H1 (cell line): Measurements from ENCODE around the gene FAM227B. TPM values are rescaled to one million over a fixed set of nuclear protein-coding genes. Genes with fewer than 3 reads are reported as not detected.

Source experiments
- CTCF ChIA-PET: fragments of 300-600 bp; sonication (Branson Sonifier 250); formaldehyde crosslinking; loops from one replicate; lab custom pipeline; 2021; ENCODE audit not compliant: partially characterized antibody; lab: Charles Lee
- POLR2A ChIA-PET: fragments of 300-600 bp; sonication (Branson Sonifier 250); formaldehyde crosslinking; loops from one replicate; lab custom pipeline; 2021; ENCODE audit warnings: inconsistent platforms; ENCODE audit not compliant: partially characterized antibody; lab: Charles Lee
- DNase-seq, 2 experiments: peaks; one replicate each; pipeline versions ENCODE4 v3.0.0 to v3.0.0-alpha.2; 2010 to 2022; ENCODE audit warnings: low spot score in 2 of 2, low read depth in 1 of 2, mixed read lengths in 1 of 2
- FAIRE-seq: peaks from 2 replicates; lab custom pipeline; 2011; peaks lifted over from hg19 to GRCh38; lab: Jason Lieb, UNC
- H2AFZ ChIP-seq: 2 replicates; pipeline ENCODE4 v1.8.1; 2012; ENCODE audit warnings: low read length, inconsistent platforms
- H2AK5ac ChIP-seq: 2 replicates; pipeline ENCODE4 v1.6.1; 2013; ENCODE audit warnings: low read depth, low read length
- H2BK120ac ChIP-seq: replicated peaks from 2 replicates; pipeline ENCODE3; 2013; ENCODE audit warnings: low read depth, low read length, inconsistent platforms
- H2BK12ac ChIP-seq: 2 replicates; pipeline ENCODE4 v1.6.1; 2013; ENCODE audit warnings: low read depth, low read length
- H2BK15ac ChIP-seq: 2 replicates; pipeline ENCODE4 v1.6.1; 2013; ENCODE audit warnings: low read length
- H2BK20ac ChIP-seq: 2 replicates; pipeline ENCODE4 v1.6.1; 2013; ENCODE audit warnings: low read length
- H2BK5ac ChIP-seq: 2 replicates; pipeline ENCODE4 v1.6.1; 2013; ENCODE audit warnings: low read depth, low read length
- H3K14ac ChIP-seq: 2 replicates; pipeline ENCODE4 v1.6.1; 2013; ENCODE audit warnings: inconsistent platforms; ENCODE audit not compliant: insufficient read length
- H3K18ac ChIP-seq: 2 replicates; pipeline ENCODE4 v1.6.1; 2013; ENCODE audit warnings: low read length; ENCODE audit errors: extremely low read depth
- H3K23ac ChIP-seq: 2 replicates; pipeline ENCODE4 v1.6.1; 2013; ENCODE audit warnings: inconsistent platforms; ENCODE audit not compliant: insufficient read length
- H3K23me2 ChIP-seq: 2 replicates; pipeline ENCODE4 v1.6.1; 2013; ENCODE audit warnings: low read depth, low read length
- H3K27ac ChIP-seq: 2 replicates; pipeline ENCODE4 v1.6.1; 2011; ENCODE audit warnings: low read depth, low read length, inconsistent platforms
- H3K27me3 ChIP-seq, 4 experiments: replicated peaks in 1 of 4; 1 replicate in 1 of 4; 2 replicates in 3 of 4; pipeline versions ENCODE4 v1.6.1 to v1.8.1; 2011 to 2013; ENCODE audit warnings: low read length in 3 of 4, mild to moderate bottlenecking in 3 of 4, inconsistent platforms in 2 of 4, mixed read lengths in 2 of 4, moderate library complexity in 1 of 4; ENCODE audit not compliant: control insufficient read depth in 3 of 4, insufficient read depth in 3 of 4; ENCODE audit errors: extremely low read depth in 1 of 4
- H3K36me3 ChIP-seq, 4 experiments: 2 replicates each; pipeline versions ENCODE4 v1.6.1 to v1.8.1; 2011 to 2013; ENCODE audit warnings: mild to moderate bottlenecking in 4 of 4, low read length in 3 of 4, moderate library complexity in 2 of 4, control low read depth in 1 of 4, inconsistent platforms in 1 of 4; ENCODE audit not compliant: insufficient read depth in 4 of 4, control insufficient read depth in 2 of 4
- H3K4ac ChIP-seq: replicated peaks from 2 replicates; pipeline ENCODE3; 2013; ENCODE audit warnings: low read length, low read depth, mixed read lengths, inconsistent platforms; ENCODE audit not compliant: insufficient read length
- H3K4me1 ChIP-seq, 4 experiments: replicated peaks in 1 of 4; 1 replicate in 1 of 4; 2 replicates in 3 of 4; pipeline versions ENCODE4 v1.6.1 to v1.8.1; 2011 to 2013; ENCODE audit warnings: low read length in 3 of 4, inconsistent platforms in 2 of 4, mixed read lengths in 1 of 4; ENCODE audit not compliant: insufficient read depth in 4 of 4, control insufficient read depth in 3 of 4
- H3K4me2 ChIP-seq, 2 experiments: 2 replicates each; pipeline versions ENCODE4 v1.6.1 to v1.8.1; 2011 to 2013; ENCODE audit warnings: low read depth in 2 of 2, low read length in 2 of 2, control low read depth in 1 of 2, inconsistent platforms in 1 of 2, mild to moderate bottlenecking in 1 of 2; ENCODE audit not compliant: insufficient read depth in 1 of 2
- H3K4me3 ChIP-seq, 4 experiments: fragments of 200-600, 300-600 bp in 1 of 4; sonication (generic), shearing (Covaris generic), sonication (Bioruptor Twin) in 1 of 4; 2 replicates each; pipeline versions ENCODE4 v1.5.1 to v1.8.1; 2011 to 2016; ENCODE audit warnings: low read length in 4 of 4, low read depth in 3 of 4, control low read depth in 2 of 4, inconsistent platforms in 2 of 4, mild to moderate bottlenecking in 2 of 4, mixed read lengths in 1 of 4, moderate library complexity in 1 of 4; ENCODE audit not compliant: insufficient read depth in 2 of 4; ENCODE audit errors: extremely low read depth in 1 of 4
- H3K56ac ChIP-seq: replicated peaks from 2 replicates; pipeline ENCODE3; 2013; ENCODE audit warnings: low read depth, mild to moderate bottlenecking, mixed read lengths, low read length, inconsistent platforms; ENCODE audit not compliant: insufficient read length
- H3K79me1 ChIP-seq: 2 replicates; pipeline ENCODE4 v1.6.1; 2013; ENCODE audit warnings: low read depth, low read length, control low read depth
- H3K79me2 ChIP-seq, 2 experiments: 2 replicates each; pipeline versions ENCODE4 v1.6.1 to v1.8.1; 2012 to 2013; ENCODE audit warnings: low read length in 2 of 2, mild to moderate bottlenecking in 2 of 2, inconsistent platforms in 1 of 2; ENCODE audit not compliant: insufficient read depth in 2 of 2, control insufficient read depth in 1 of 2
- H3K9ac ChIP-seq, 4 experiments: replicated peaks in 1 of 4; 1 replicate in 1 of 4; 2 replicates in 3 of 4; pipeline versions ENCODE4 v1.6.1 to v1.8.1; 2011 to 2013; ENCODE audit warnings: low read depth in 3 of 4, low read length in 3 of 4, control low read depth in 2 of 4, mild to moderate bottlenecking in 2 of 4, moderate library complexity in 2 of 4, inconsistent platforms in 1 of 4; ENCODE audit errors: extremely low read depth in 1 of 4
- H3K9me3 ChIP-seq, 2 experiments: 2 replicates each; pipeline versions ENCODE4 v1.6.1 to v1.8.1; 2012 to 2013; ENCODE audit warnings: mild to moderate bottlenecking in 2 of 2, moderate library complexity in 2 of 2, control low read depth in 1 of 2, inconsistent platforms in 1 of 2, low read depth in 1 of 2, low read length in 1 of 2, mixed read lengths in 1 of 2; ENCODE audit not compliant: insufficient read depth in 2 of 2
- H4K20me1 ChIP-seq, 2 experiments: replicated peaks in 1 of 2; 2 replicates each; pipeline versions ENCODE3 to v1.8.1; 2011 to 2013; ENCODE audit warnings: inconsistent platforms in 2 of 2, low read length in 2 of 2, mild to moderate bottlenecking in 1 of 2; ENCODE audit not compliant: insufficient read depth in 2 of 2, control insufficient read depth in 1 of 2
- H4K5ac ChIP-seq: 2 replicates; pipeline ENCODE4 v1.6.1; 2013; ENCODE audit warnings: low read length, low read depth, mixed read lengths, inconsistent platforms; ENCODE audit not compliant: insufficient read length
- H4K8ac ChIP-seq: 2 replicates; pipeline ENCODE4 v1.8.0; 2013; ENCODE audit warnings: mild to moderate bottlenecking, moderate library complexity, low read length, inconsistent platforms; ENCODE audit not compliant: insufficient read depth; ENCODE audit errors: extremely low read depth
- H4K91ac ChIP-seq: replicated peaks from 2 replicates; pipeline ENCODE3; 2013; ENCODE audit warnings: low read length, mixed read lengths, inconsistent platforms; ENCODE audit not compliant: insufficient read length
- ASH2L ChIP-seq: fragments of 200-600, 300-600 bp; sonication (generic); IDR thresholded peaks from one replicate; pipeline ENCODE4 v1.7.1; 2017; ENCODE audit warnings: low read length
- BACH1 ChIP-seq: IDR thresholded peaks from 2 replicates; pipeline ENCODE4 v1.6.1; 2012; ENCODE audit warnings: low read length, improper control_type of control experiment
- EGR1 ChIP-seq: IDR thresholded peaks from 2 replicates; pipeline ENCODE4 v1.6.1; 2011; ENCODE audit warnings: low read depth, low read length, borderline replicate concordance
- EP300 ChIP-seq, 2 experiments: IDR thresholded peaks; 1 replicate in 1 of 2; 2 replicates in 1 of 2; pipeline ENCODE4 v1.6.1; 2011 to 2012; ENCODE audit warnings: low read depth in 2 of 2, low read length in 2 of 2, mild to moderate bottlenecking in 2 of 2, borderline replicate concordance in 1 of 2, inconsistent platforms in 1 of 2, moderate library complexity in 1 of 2
- FOSL1 ChIP-seq: IDR thresholded peaks from 2 replicates; pipeline ENCODE4 v1.6.1; 2011; ENCODE audit warnings: mild to moderate bottlenecking, low read depth, low read length, moderate library complexity; ENCODE audit not compliant: insufficient read depth
- KDM1A ChIP-seq: fragments of 200-600, 300-600 bp; sonication (generic); IDR thresholded peaks from 2 replicates; pipeline ENCODE4 v1.7.1; 2016; ENCODE audit warnings: mild to moderate bottlenecking, low read length, borderline replicate concordance
- PHF8 ChIP-seq: fragments of 200-600 bp; sonication (generic); conservative IDR thresholded peaks from 2 replicates; pipeline ENCODE4 v1.7.1; 2012; ENCODE audit warnings: low read depth, mild to moderate bottlenecking, inconsistent platforms, low read length, moderate library complexity
- SIRT6 ChIP-seq: IDR thresholded peaks from one replicate; pipeline ENCODE4 v1.7.1; 2012; ENCODE audit warnings: low read length, inconsistent platforms
- TAF1 ChIP-seq: IDR thresholded peaks from 2 replicates; pipeline ENCODE4 v1.6.1; 2011; ENCODE audit warnings: mild to moderate bottlenecking, low read depth, low read length
- TCF12 ChIP-seq: IDR thresholded peaks from 2 replicates; pipeline ENCODE4 v1.6.1; 2011; ENCODE audit warnings: low read depth, mild to moderate bottlenecking, low read length
- ZNF274 ChIP-seq: IDR thresholded peaks from 2 replicates; pipeline ENCODE4 v1.7.0; 2012; ENCODE audit warnings: low read length, borderline replicate concordance; ENCODE audit errors: extremely low read depth
- polyA plus RNA-seq, 7 experiments: library from polyadenylated mRNA; depleted of rRNA in 3 of 7; stranded (reverse) in 5 of 7; unstranded in 2 of 7; fragments of >200 nt in 5 of 7; fragments of 200-250 nt in 2 of 7; gene quantifications; 1 replicate in 5 of 7; 2 replicates in 1 of 7; 4 replicates in 1 of 7; pipeline versions ENCODE4 v1.2.1 to v1.2.3, GENCODE V29; 2011 to 2013; ENCODE audit warnings: missing spikeins in 2 of 7, mixed read lengths in 2 of 7
- total RNA-seq: library from RNA; stranded (reverse); fragmentation: NEBNext Ultra II Directional; extraction: Animal tissue kit (Norgen Biotek cat#: 25700); gene quantifications from 2 replicates; pipeline ENCODE4 v1.2.1, GENCODE V29; 2021
- TF ChIP-seq, protein P1 (sequence below): IDR thresholded peaks from 2 replicates; pipeline ENCODE4 v1.6.1; 2011; ENCODE audit warnings: low read length, improper control_type of control experiment

FAM227B gene
- total and polyA plus RNA-seq, 2 of the 8 experiments (the other 6 are each of a cell fraction or from before 2014, with no cell fraction given), result 4.0 to 6.5 TPM

DNA sequence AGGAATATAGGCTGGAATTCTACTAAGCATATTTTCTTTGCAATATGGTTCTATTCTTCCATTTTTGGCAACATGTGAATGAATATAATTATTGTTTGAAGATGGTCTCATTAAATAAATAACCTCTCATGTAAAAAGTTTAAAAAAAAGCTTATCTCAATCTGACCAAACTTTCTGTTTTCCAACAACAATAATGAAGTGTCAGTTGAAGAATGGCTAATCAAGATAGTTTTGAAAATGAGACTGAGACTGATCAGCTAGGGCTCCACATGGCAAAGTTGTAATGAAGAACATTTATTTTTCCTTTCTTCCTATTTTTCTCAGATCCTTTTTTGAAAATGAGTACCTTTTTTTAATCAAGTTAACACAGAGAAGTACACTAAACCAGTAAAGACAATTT, 333.1 kb downstream of the FAM227B start:
- FAIRE-seq (no peak), DNase-seq (no peak)
- no peak overlapping the region for H3K56ac ChIP-seq
- H2BK12ac ChIP-seq, result no peak overlapping the region
- no peaks in the 10 kb centered on the region for H3K79me2 ChIP-seq
- H3K36me3 ChIP-seq, result peaks cover 0 to 3% (median 2%) of the 10 kb centered on the region in 4 experiments; a peak in 2 of 8 replicates
- H4K5ac ChIP-seq, result no peak overlapping the region
- no peaks in the 10 kb centered on the region; the same call in 1 of the 2 replicates for H3K23me2 ChIP-seq
- H3K4me2 ChIP-seq, result no peak overlapping the region
- ChIA-PET POLR2A (no interaction called here), CTCF (interaction anchor here (0.7 to 1.1 kb wide), 2 partner anchors 11 to 14 kb away, joined by 3 to 4 read pairs; no protein-coding TSS in a partner anchor)
- H3K27me3 ChIP-seq, result no peaks in the 10 kb centered on the region
- H3K4me1 ChIP-seq, result peaks cover 0 to 5% (median 0%) of the 10 kb centered on the region in 4 experiments; a peak in 1 of 7 replicates
- no peak overlapping the region for H4K8ac ChIP-seq
- no peak overlapping the region for H3K4ac ChIP-seq
- no peak overlapping the region for H2BK5ac ChIP-seq
- no peak overlapping the region for H2BK20ac ChIP-seq
- no peak overlapping the region for H4K91ac ChIP-seq
- no peaks in the 10 kb centered on the region for H4K20me1 ChIP-seq
- no peak overlapping the region for H3K23ac ChIP-seq
- H3K9ac ChIP-seq, result no peak overlapping the region
- no peak overlapping the region for H2BK120ac ChIP-seq
- H3K4me3 ChIP-seq, result no peak overlapping the region
- no peak overlapping the region for H2AFZ ChIP-seq
- H3K18ac ChIP-seq, result no peak overlapping the region
- H3K79me1 ChIP-seq, result no peaks in the 10 kb centered on the region
- no peak overlapping the region for H2AK5ac ChIP-seq
- no peak overlapping the region for H3K27ac ChIP-seq
- H3K9me3 ChIP-seq, result no peaks in the 10 kb centered on the region; a peak in 1 of 4 replicates
- H2BK15ac ChIP-seq, result no peak overlapping the region
- H3K14ac ChIP-seq, result no peak overlapping the region
- TF ChIP-seq ZNF274 (no peak), EGR1 (no peak), FOSL1 (no peak), SIRT6 (no peak), KDM1A (no peak), ASH2L (no peak), EP300 (IDR thresholded peaks at IDR 0.05; ENCODE audit: borderline replicate concordance in 1 of 2, low read depth in 2 of 2, low read length in 2 of 2) (no peak), PHF8 (no peak), TAF1 (no peak), BACH1 (no peak), TCF12 (no peak)
- TF ChIP-seq, protein P1, sequence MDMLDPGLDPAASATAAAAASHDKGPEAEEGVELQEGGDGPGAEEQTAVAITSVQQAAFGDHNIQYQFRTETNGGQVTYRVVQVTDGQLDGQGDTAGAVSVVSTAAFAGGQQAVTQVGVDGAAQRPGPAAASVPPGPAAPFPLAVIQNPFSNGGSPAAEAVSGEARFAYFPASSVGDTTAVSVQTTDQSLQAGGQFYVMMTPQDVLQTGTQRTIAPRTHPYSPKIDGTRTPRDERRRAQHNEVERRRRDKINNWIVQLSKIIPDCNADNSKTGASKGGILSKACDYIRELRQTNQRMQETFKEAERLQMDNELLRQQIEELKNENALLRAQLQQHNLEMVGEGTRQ, result no peak
